AG08395 (cell line): ENCODE measurements around the gene SLC2A13.

Experiments
- DNase-seq: peaks from one replicate; pipeline ENCODE4 v3.0.0; 2012; ENCODE audit warnings: mixed read lengths, low spot score

The SLC2A13 gene

DNA sequence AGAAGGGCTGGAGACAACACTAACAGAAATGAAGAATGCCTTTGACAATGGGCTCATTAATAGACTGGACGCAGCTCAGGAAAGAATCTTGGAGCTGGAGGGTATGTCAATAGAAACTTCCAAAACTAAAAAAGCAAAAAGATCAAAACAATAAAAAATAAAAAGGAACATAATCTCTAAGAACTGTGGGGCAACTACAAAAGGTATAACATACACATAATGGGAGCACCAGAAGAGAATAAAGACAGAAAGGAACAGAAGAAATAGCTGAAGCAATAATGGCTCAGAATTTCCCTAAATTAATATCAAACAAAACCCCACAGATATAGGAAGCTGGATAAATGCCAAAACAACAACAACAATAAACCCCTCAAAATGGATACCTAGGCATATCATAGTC, 362.2 kb downstream of the SLC2A13 start:
- DNase-seq = no peak

DNA sequence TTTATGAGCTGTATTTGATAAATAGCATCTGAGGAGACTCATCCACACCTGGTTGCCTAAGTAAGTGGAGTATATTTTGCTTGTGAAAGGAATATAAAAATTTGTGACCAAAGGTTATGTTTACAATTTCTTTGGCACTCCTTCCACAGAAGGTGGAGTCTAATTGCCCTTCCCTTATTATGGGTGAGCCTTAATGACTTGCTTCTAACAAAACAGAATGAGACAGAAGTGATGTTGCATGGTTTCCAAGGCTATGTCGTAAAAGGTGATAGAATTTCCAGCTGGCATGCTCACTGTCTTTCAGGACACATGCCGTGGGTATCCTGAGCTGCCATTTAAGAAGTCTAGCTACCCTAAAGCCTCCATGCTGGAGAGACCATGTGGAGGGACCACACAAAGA, 369.5 kb downstream of the SLC2A13 start:
- no peak for DNase-seq

DNA sequence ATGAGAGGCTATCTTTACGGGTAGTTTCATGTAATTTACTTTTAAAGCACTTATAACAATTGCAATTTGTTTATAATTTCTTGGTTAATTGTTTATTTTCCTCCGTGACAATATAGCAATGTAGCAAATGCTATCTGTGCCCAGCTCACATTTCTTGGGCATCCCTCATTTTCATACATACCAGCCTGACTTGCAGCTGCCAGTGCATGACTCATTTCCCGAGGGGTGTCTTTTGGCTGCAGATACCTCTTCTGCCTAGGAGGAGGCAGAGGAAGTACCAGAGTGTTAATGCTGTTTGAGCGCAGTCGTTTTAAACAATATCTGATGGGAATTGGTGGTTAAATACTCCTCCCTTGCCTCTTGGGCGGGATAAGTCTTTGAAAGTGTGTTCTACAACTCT, 382.1 kb downstream of the SLC2A13 start:
- DNase-seq = peak; percentile 23

DNA sequence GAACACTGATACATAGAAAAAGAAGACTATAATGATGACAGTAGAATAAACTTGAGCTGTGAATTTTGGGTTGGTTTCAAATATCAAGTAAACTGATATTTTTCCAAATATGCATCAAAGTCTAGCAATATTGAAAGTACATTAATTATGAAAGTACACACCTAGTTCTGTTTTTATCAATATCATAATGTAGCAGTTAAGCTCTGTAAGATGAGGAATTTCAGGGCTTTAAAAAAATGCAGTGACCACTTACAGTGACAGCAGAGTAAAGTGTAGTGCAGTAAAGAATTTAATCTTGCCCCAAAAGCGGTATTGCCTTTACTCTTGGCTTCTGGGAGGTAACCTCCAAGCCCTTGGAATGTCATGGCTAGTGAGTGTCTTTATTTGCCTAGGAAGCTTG, 383.4 kb downstream of the SLC2A13 start:
- DNase-seq = no peak

DNA sequence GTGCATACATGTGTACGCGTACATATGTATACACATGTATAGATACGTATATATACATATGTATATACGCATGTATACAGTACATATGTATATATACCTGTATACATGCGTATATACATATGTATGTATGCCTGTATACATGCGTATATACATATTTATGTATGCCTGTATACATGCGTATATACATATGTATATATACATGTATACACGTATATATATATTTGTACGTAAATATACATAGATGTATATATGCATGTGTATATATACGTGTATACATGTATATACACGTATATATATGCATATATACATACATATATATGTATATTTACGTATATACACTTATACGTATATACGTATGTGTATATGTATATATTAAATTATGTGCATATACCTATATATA, 392.3 kb downstream of the SLC2A13 start:
- no peak for DNase-seq

DNA sequence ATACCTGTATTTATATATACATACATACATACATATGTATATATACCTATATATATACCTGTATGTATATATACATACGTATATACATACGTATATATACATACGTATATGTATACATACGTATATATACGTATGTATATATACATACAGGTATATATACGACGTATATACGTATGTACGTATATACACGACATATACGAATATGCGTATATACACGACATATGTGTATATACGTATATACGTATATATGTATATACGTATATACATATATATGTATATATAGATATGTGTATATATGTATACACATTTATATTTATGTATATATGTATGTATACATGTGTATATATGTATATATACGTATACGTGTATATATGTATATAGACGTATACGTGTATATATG, 393.5 kb downstream of the SLC2A13 start:
- no peak for DNase-seq
